ENCODE measurements around the gene LRP11. TPM values are rescaled to one million over a fixed set of nuclear protein-coding genes. Genes with fewer than 3 reads are reported as not detected.

The LRP11 gene
- total RNA-seq, 3 donors from 2014 or later: 30.6 to 44.9 (median 35.8) TPM

GRCh38 chr6:149891259-149891658 lies 27.1 kb upstream of the LRP11 start:
- no peak overlapping the region for H3K27ac ChIP-seq
- no peaks in the 10 kb centered on the region for H3K9me3 ChIP-seq
- no peaks in the 10 kb centered on the region for H3K27me3 ChIP-seq
- TF ChIP-seq POLR2A (IDR thresholded peaks at IDR 0.05): no peak
- no peak for TF ChIP-seq POLR2AphosphoS5 (IDR thresholded peaks at IDR 0.05)
- TF ChIP-seq CTCF (IDR thresholded peaks at IDR 0.05): no peak
- H3K4me1 ChIP-seq: peaks cover 0 to 4% of the 10 kb centered on the region in 2 donors
- H3K4me3 ChIP-seq: no peak overlapping the region
- intact Hi-C loops (cut with DNase I; ENCODE audit: low total_unique reads): no loop called here
- H3K36me3 ChIP-seq: no peaks in the 10 kb centered on the region
- DNase-seq (ENCODE audit: low spot score in 2 of 2): no peak

GRCh38 chr6:149890629-149891045 lies 26.5 kb upstream of the LRP11 start:
- no peak for DNase-seq (ENCODE audit: low spot score in 2 of 2)
- no peak overlapping the region for H3K27ac ChIP-seq

GRCh38 chr6:149889326-149889725 lies 25.2 kb upstream of the LRP11 start:
- TF ChIP-seq POLR2AphosphoS5 (IDR thresholded peaks at IDR 0.05) (no peak), CTCF (IDR thresholded peaks at IDR 0.05) (no peak), POLR2A (IDR thresholded peaks at IDR 0.05) (no peak)
- intact Hi-C loops (cut with DNase I; ENCODE audit: low total_unique reads): no loop called here
- no peaks in the 10 kb centered on the region for H3K36me3 ChIP-seq

More at GRCh38 chr6:149890629-149891045, 26.5 kb upstream of the LRP11 start:
- TF ChIP-seq POLR2A (IDR thresholded peaks at IDR 0.05) (no peak), CTCF (IDR thresholded peaks at IDR 0.05) (no peak), POLR2AphosphoS5 (IDR thresholded peaks at IDR 0.05) (no peak)
- Histone ChIP-seq H3K4me3 (no peak overlapping the region), H3K27me3 (no peaks in the 10 kb centered on the region), H3K9me3 (no peaks in the 10 kb centered on the region), H3K36me3 (no peaks in the 10 kb centered on the region), H3K4me1 (peaks cover 0 to 1% of the 10 kb centered on the region in 2 donors)
- intact Hi-C loops (cut with DNase I; ENCODE audit: low total_unique reads): no loop called here

GRCh38 chr6:149888659-149889058 lies 24.5 kb upstream of the LRP11 start:
- no peaks in the 10 kb centered on the region for H3K27me3 ChIP-seq
- no peaks in the 10 kb centered on the region for H3K4me1 ChIP-seq
- no peaks in the 10 kb centered on the region for H3K9me3 ChIP-seq
- no peak for TF ChIP-seq POLR2AphosphoS5 (IDR thresholded peaks at IDR 0.05)
- no peak for TF ChIP-seq CTCF (IDR thresholded peaks at IDR 0.05)
- no peak for TF ChIP-seq POLR2A (IDR thresholded peaks at IDR 0.05)
- DNase-seq (ENCODE audit: low spot score in 2 of 2): no peak
- no peak overlapping the region for H3K4me3 ChIP-seq
- H3K36me3 ChIP-seq: no peaks in the 10 kb centered on the region
- intact Hi-C loops (cut with DNase I; ENCODE audit: low total_unique reads): no loop called here
- H3K27ac ChIP-seq: no peak overlapping the region

More at GRCh38 chr6:149889326-149889725, 25.2 kb upstream of the LRP11 start:
- H3K9me3 ChIP-seq: no peaks in the 10 kb centered on the region
- no peak overlapping the region for H3K27ac ChIP-seq
- no peaks in the 10 kb centered on the region for H3K4me1 ChIP-seq
- DNase-seq (ENCODE audit: low spot score in 2 of 2): no peak
- H3K4me3 ChIP-seq: no peak overlapping the region
- no peaks in the 10 kb centered on the region for H3K27me3 ChIP-seq

- Histone ChIP-seq H3K27me3 (no peaks in the 10 kb centered on the region), H3K36me3 (no peaks in the 10 kb centered on the region), H3K4me3 (no peak overlapping the region), H3K9me3 (no peaks in the 10 kb centered on the region), H3K27ac (no peak overlapping the region), H3K4me1 (no peaks in the 10 kb centered on the region)
- TF ChIP-seq POLR2A (IDR thresholded peaks at IDR 0.05): no peak
- DNase-seq (ENCODE audit: low spot score in 2 of 2): no peak
- intact Hi-C loops (cut with DNase I; ENCODE audit: low total_unique reads): no loop called here
These were observed 23.9 kb upstream of the LRP11 start for GRCh38 chr6:149888093-149888492.

- H3K9me3 ChIP-seq: no peaks in the 10 kb centered on the region
- no peaks in the 10 kb centered on the region for H3K36me3 ChIP-seq
These were observed 23.2 kb upstream of the LRP11 start for GRCh38 chr6:149887343-149887742.

More at GRCh38 chr6:149887343-149887742, 23.2 kb upstream of the LRP11 start:
- TF ChIP-seq POLR2A (IDR thresholded peaks at IDR 0.05) (no peak), CTCF (IDR thresholded peaks at IDR 0.05) (no peak), POLR2AphosphoS5 (IDR thresholded peaks at IDR 0.05) (no peak)
- intact Hi-C loops (cut with DNase I; ENCODE audit: low total_unique reads): no loop called here
- Histone ChIP-seq H3K27me3 (no peaks in the 10 kb centered on the region), H3K27ac (no peak overlapping the region), H3K4me3 (no peak overlapping the region), H3K4me1 (no peaks in the 10 kb centered on the region)
- no peak for DNase-seq (ENCODE audit: low spot score in 2 of 2)
